H9 (cell line): ENCODE data around the gene PWWP2B. TPM values are rescaled to one million over a fixed set of nuclear protein-coding genes. Genes with fewer than 3 reads are reported as not detected.

ENCODE experiments used
- DNase-seq: peaks from one replicate; pipeline ENCODE4 v3.0.0-alpha.2; 2017
- H2AFZ ChIP-seq: one replicate; pipeline ENCODE4 v1.6.1; 2013; ENCODE audit warnings: mild to moderate bottlenecking, low read length, control low read depth, moderate library complexity
- H2AK5ac ChIP-seq: 2 replicates; pipeline ENCODE4 v1.6.1; 2013; ENCODE audit warnings: low read length, control low read depth, mixed read lengths; ENCODE audit not compliant: insufficient read length
- H2BK120ac ChIP-seq: one replicate; pipeline ENCODE4 v1.6.1; 2013; ENCODE audit warnings: low read depth, mild to moderate bottlenecking, low read length, control low read depth, inconsistent platforms; ENCODE audit not compliant: poor library complexity, severe bottlenecking
- H2BK12ac ChIP-seq: 2 replicates; pipeline ENCODE4 v1.6.1; 2013; ENCODE audit warnings: low read length, control low read depth, mixed read lengths, low read depth; ENCODE audit not compliant: insufficient read length
- H2BK15ac ChIP-seq: 2 replicates; pipeline ENCODE4 v1.6.1; 2013; ENCODE audit warnings: low read depth, low read length, control low read depth
- H2BK20ac ChIP-seq: one replicate; pipeline ENCODE4 v1.6.1; 2013; ENCODE audit warnings: low read depth, mild to moderate bottlenecking, low read length, control low read depth, inconsistent platforms; ENCODE audit not compliant: poor library complexity, severe bottlenecking
- H2BK5ac ChIP-seq: 2 replicates; pipeline ENCODE4 v1.6.1; 2013; ENCODE audit warnings: low read length, control low read depth, mixed read lengths; ENCODE audit not compliant: insufficient read length
- H3K14ac ChIP-seq: 2 replicates; pipeline ENCODE4 v1.6.1; 2013; ENCODE audit warnings: low read length, control low read depth; ENCODE audit not compliant: insufficient read depth
- H3K18ac ChIP-seq: 2 replicates; pipeline ENCODE4 v1.6.1; 2013; ENCODE audit warnings: low read depth, mild to moderate bottlenecking, mixed read lengths, low read length, control low read depth; ENCODE audit not compliant: insufficient read length
- H3K23ac ChIP-seq: 2 replicates; pipeline ENCODE4 v1.6.1; 2013; ENCODE audit warnings: low read length, control low read depth, mixed read lengths, low read depth; ENCODE audit not compliant: insufficient read length
- H3K23me2 ChIP-seq: 2 replicates; pipeline ENCODE4 v1.6.1; 2013; ENCODE audit warnings: low read depth, mild to moderate bottlenecking, mixed read lengths, low read length, control low read depth; ENCODE audit not compliant: insufficient read length, poor library complexity, severe bottlenecking
- H3K27ac ChIP-seq: 2 replicates; pipeline ENCODE4 v1.5.1; 2013; ENCODE audit warnings: low read length, control low read depth, mixed read lengths, low read depth; ENCODE audit not compliant: insufficient read length
- H3K27me3 ChIP-seq: 2 replicates; pipeline ENCODE4 v1.6.1; 2013; ENCODE audit warnings: low read length, control low read depth, inconsistent platforms; ENCODE audit not compliant: insufficient read depth
- H3K4ac ChIP-seq: 2 replicates; pipeline ENCODE4 v1.6.1; 2013; ENCODE audit warnings: low read depth, mild to moderate bottlenecking, control low read depth, inconsistent platforms, low read length, moderate library complexity
- H3K4me1 ChIP-seq: 2 replicates; pipeline ENCODE4 v1.6.1; 2013; ENCODE audit warnings: low read length, control low read depth, inconsistent platforms; ENCODE audit not compliant: insufficient read depth
- H3K4me2 ChIP-seq: 2 replicates; pipeline ENCODE4 v1.6.1; 2013; ENCODE audit warnings: low read length, control low read depth, mixed read lengths; ENCODE audit not compliant: insufficient read length, insufficient read depth
- H3K56ac ChIP-seq: 2 replicates; pipeline ENCODE4 v1.6.1; 2013; ENCODE audit warnings: low read depth, mild to moderate bottlenecking, mixed read lengths, low read length, control low read depth; ENCODE audit not compliant: insufficient read length
- H3K79me1 ChIP-seq: 2 replicates; pipeline ENCODE4 v1.6.1; 2013; ENCODE audit warnings: low read depth, mild to moderate bottlenecking, moderate library complexity, low read length, control low read depth, inconsistent platforms; ENCODE audit not compliant: insufficient read depth, poor library complexity, severe bottlenecking
- H3K79me2 ChIP-seq: 2 replicates; pipeline ENCODE4 v1.6.1; 2013; ENCODE audit warnings: low read length, control low read depth, inconsistent platforms; ENCODE audit not compliant: insufficient read depth
- H3K9ac ChIP-seq: 2 replicates; pipeline ENCODE4 v1.6.1; 2013; ENCODE audit warnings: low read length, control low read depth, mixed read lengths; ENCODE audit not compliant: insufficient read length; ENCODE audit errors: extremely low read depth
- H3K9me3 ChIP-seq: one replicate; pipeline ENCODE4 v1.6.1; 2013; ENCODE audit warnings: low read depth, low read length, inconsistent platforms; ENCODE audit not compliant: control insufficient read depth
- H3T11ph ChIP-seq: one replicate; pipeline ENCODE4 v1.6.1; 2013; ENCODE audit warnings: mild to moderate bottlenecking, low read length, control low read depth, inconsistent platforms
- H4K20me1 ChIP-seq: one replicate; pipeline ENCODE4 v1.6.1; 2013; ENCODE audit not compliant: control insufficient read depth, insufficient read length, insufficient read depth
- H4K5ac ChIP-seq: 2 replicates; pipeline ENCODE4 v1.6.1; 2013; ENCODE audit warnings: low read depth, mild to moderate bottlenecking, mixed read lengths, low read length, control low read depth; ENCODE audit not compliant: insufficient read length
- H4K8ac ChIP-seq: replicated peaks from 2 replicates; pipeline ENCODE4 v1.6.1; 2013; ENCODE audit warnings: low read length, control low read depth, mixed read lengths, low read depth; ENCODE audit not compliant: insufficient read length
- H4K91ac ChIP-seq: 2 replicates; pipeline ENCODE4 v1.6.1; 2013; ENCODE audit warnings: low read depth, mild to moderate bottlenecking, moderate library complexity, mixed read lengths, low read length, control low read depth; ENCODE audit not compliant: insufficient read length
- H3K27ac Mint-ChIP-seq, 3 experiments: 2 replicates in 2 of 3; 3 replicates in 1 of 3; pipeline ENCODE4 v1.8.0; 2020 to 2021; ENCODE audit warnings: mixed read lengths in 3 of 3, mild to moderate bottlenecking in 1 of 3, moderate library complexity in 1 of 3
- H3K27me3 Mint-ChIP-seq: 2 replicates; pipeline ENCODE4 v1.8.0; 2021; ENCODE audit warnings: low read depth, mild to moderate bottlenecking, moderate library complexity, mixed read lengths
- H3K36me3 Mint-ChIP-seq, 3 experiments: 2 replicates in 2 of 3; 3 replicates in 1 of 3; pipeline ENCODE4 v1.8.0; 2020 to 2021; ENCODE audit warnings: low read depth in 3 of 3, mixed read lengths in 3 of 3; ENCODE audit not compliant: insufficient read depth in 1 of 3
- H3K4me1 Mint-ChIP-seq, 2 experiments: 2 replicates each; pipeline ENCODE4 v1.8.0; 2020; ENCODE audit warnings: mixed read lengths in 2 of 2
- H3K4me3 Mint-ChIP-seq, 2 experiments: 2 replicates in 1 of 2; 3 replicates in 1 of 2; pipeline ENCODE4 v1.8.0; 2020 to 2021; ENCODE audit warnings: mild to moderate bottlenecking in 2 of 2, mixed read lengths in 2 of 2, moderate library complexity in 1 of 2
- H3K9me3 Mint-ChIP-seq, 2 experiments: 2 replicates in 1 of 2; 3 replicates in 1 of 2; pipeline ENCODE4 v1.8.0; 2020; ENCODE audit warnings: mild to moderate bottlenecking in 2 of 2, mixed read lengths in 2 of 2, moderate library complexity in 1 of 2
- WGBS: extraction: QIAGEN DNeasy Blood & Tissue Kit; methylation state at CpG from one replicate; pipeline ENCODE4 v1.1.7; 2013; ENCODE audit warnings: missing lambda C conversion rate, low lambda C conversion rate, mixed read lengths; ENCODE audit not compliant: insufficient read length; ENCODE audit errors: extremely low coverage; 5-methylcytosine and 5-hydroxymethylcytosine counted together
- total RNA-seq: library from RNA; stranded (reverse); gene quantifications from 2 replicates; pipeline ENCODE4 v1.2.1, GENCODE V29; 2021
- TF ChIP-seq, protein P1 (sequence below): fragments of 200-600 bp; sonication (generic); conservative IDR thresholded peaks from 3 replicates; pipeline ENCODE4 v1.8.0; 2021; ENCODE audit warnings: antibody characterized with exemption, mild to moderate bottlenecking

Gene PWWP2B
- total RNA-seq, 1 experiment from 2014 or later = 10.0 TPM

DNA sequence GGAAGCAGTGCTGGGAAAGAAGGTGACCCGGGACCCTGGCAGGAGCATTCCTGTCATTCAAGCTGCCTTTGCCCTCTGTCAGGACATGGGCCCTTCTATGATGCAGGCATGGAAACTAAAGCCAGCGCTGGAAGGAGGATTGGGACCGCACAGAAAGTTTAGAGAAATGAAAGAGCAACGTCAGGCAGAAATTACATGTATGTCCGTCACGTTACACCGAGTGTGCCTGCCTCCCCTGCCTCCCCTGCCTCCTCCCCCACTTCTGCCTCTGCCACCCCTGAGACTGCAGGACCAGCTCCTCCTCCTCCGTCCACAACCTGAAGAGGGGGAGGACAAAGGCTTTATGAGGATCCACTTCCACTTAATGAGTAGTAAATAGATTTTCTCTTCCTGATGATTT, 13.9 kb upstream of the PWWP2B start:
- Mint-ChIP-seq H3K9me3 (peaks cover 2 to 3% of the 10 kb centered on the region in 2 experiments; a peak in 3 of 5 replicates), H3K4me1 (peaks cover 8 to 10% of the 10 kb centered on the region in 2 experiments), H3K27me3 (peaks cover 14% of the 10 kb centered on the region), H3K27ac (no peak overlapping the region), H3K36me3 (peaks cover 2 to 5% (median 2%) of the 10 kb centered on the region in 3 experiments; a peak in 4 of 7 replicates), H3K4me3 (no peak overlapping the region)
- no peak overlapping the region for H3T11ph ChIP-seq
- H4K20me1 ChIP-seq = no peaks in the 10 kb centered on the region
- no peak overlapping the region for H2BK20ac ChIP-seq
- H2BK120ac ChIP-seq = no peak overlapping the region
- H2AK5ac ChIP-seq = no peak overlapping the region
- H3K56ac ChIP-seq = no peak overlapping the region
- TF ChIP-seq, protein P1, sequence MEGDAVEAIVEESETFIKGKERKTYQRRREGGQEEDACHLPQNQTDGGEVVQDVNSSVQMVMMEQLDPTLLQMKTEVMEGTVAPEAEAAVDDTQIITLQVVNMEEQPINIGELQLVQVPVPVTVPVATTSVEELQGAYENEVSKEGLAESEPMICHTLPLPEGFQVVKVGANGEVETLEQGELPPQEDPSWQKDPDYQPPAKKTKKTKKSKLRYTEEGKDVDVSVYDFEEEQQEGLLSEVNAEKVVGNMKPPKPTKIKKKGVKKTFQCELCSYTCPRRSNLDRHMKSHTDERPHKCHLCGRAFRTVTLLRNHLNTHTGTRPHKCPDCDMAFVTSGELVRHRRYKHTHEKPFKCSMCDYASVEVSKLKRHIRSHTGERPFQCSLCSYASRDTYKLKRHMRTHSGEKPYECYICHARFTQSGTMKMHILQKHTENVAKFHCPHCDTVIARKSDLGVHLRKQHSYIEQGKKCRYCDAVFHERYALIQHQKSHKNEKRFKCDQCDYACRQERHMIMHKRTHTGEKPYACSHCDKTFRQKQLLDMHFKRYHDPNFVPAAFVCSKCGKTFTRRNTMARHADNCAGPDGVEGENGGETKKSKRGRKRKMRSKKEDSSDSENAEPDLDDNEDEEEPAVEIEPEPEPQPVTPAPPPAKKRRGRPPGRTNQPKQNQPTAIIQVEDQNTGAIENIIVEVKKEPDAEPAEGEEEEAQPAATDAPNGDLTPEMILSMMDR = no peak
- no peaks in the 10 kb centered on the region for H3K79me1 ChIP-seq
- no peak overlapping the region for H2BK12ac ChIP-seq
- no peak overlapping the region for H2BK15ac ChIP-seq
- H3K27ac ChIP-seq = no peak overlapping the region
- H3K4me2 ChIP-seq = no peak overlapping the region
- no peak overlapping the region for H4K8ac ChIP-seq
- H3K23me2 ChIP-seq = no peaks in the 10 kb centered on the region
- H3K9ac ChIP-seq = no peak overlapping the region
- H2AFZ ChIP-seq = no peak overlapping the region
- H3K79me2 ChIP-seq = no peaks in the 10 kb centered on the region
- no peak for DNase-seq
- no peaks in the 10 kb centered on the region for H3K27me3 ChIP-seq
- H3K9me3 ChIP-seq = no peaks in the 10 kb centered on the region
- no peak overlapping the region for H3K18ac ChIP-seq
- no CpG with 5 or more reads among the region's 8 CpGs for WGBS
- H3K4ac ChIP-seq = no peak overlapping the region
- no peak overlapping the region for H4K91ac ChIP-seq
- no peak overlapping the region for H3K23ac ChIP-seq
- H2BK5ac ChIP-seq = no peak overlapping the region
- no peak overlapping the region for H3K14ac ChIP-seq
- H3K4me1 ChIP-seq = no peaks in the 10 kb centered on the region
- no peak overlapping the region for H4K5ac ChIP-seq
